OCI-LY7 (cell line): ENCODE measurements around the gene PDE8B. TPM values are rescaled to one million over a fixed set of nuclear protein-coding genes. Genes with fewer than 3 reads are reported as not detected.

ENCODE experiments used
- BruUV-seq: library from RNA; stranded (reverse); fragments of 400-500 nt; replicated peaks from 2 replicates; lab custom pipeline; 2021; lab: Mats Ljungman, UMichigan
- CTCF ChIA-PET: fragments of 300-600 bp; sonication (Branson Sonifier 250); formaldehyde crosslinking; loops from one replicate; lab custom pipeline; 2022; ENCODE audit warnings: antibody characterized with exemption; ENCODE audit not compliant: unreplicated experiment; lab: Charles Lee
- POLR2A ChIA-PET: fragments of 300-600 bp; sonication (Branson Sonifier 250); formaldehyde crosslinking; loops from one replicate; lab custom pipeline; 2022; ENCODE audit warnings: antibody characterized with exemption; lab: Charles Lee
- DNase-seq: peaks from one replicate; pipeline ENCODE4 v3.0.0-alpha.2; 2015; ENCODE audit warnings: low spot score
- H2AFZ ChIP-seq: fragments of 200-600 bp; sonication (generic), shearing (Covaris generic); 2 replicates; pipeline ENCODE4 v1.6.1; 2014; ENCODE audit warnings: mild to moderate bottlenecking, antibody characterized with exemption, low read length, moderate library complexity
- H3K27ac ChIP-seq: fragments of 200-600 bp; sonication (generic); 2 replicates; pipeline ENCODE4 v1.5.1; 2014; ENCODE audit warnings: mixed run types, low read depth, mild to moderate bottlenecking, moderate library complexity, low read length, inconsistent platforms; ENCODE audit not compliant: poor library complexity, severe bottlenecking
- H3K36me3 ChIP-seq: fragments of 200-600 bp; sonication (generic); 2 replicates; pipeline ENCODE4 v1.6.1; 2014; ENCODE audit warnings: mild to moderate bottlenecking, antibody characterized with exemption, low read length, moderate library complexity, mixed read lengths; ENCODE audit not compliant: insufficient read depth
- H3K4me1 ChIP-seq: fragments of 200-600 bp; sonication (generic); 2 replicates; pipeline ENCODE4 v1.5.1; 2014; ENCODE audit warnings: mild to moderate bottlenecking, low read length; ENCODE audit not compliant: insufficient read depth, poor library complexity, severe bottlenecking
- H3K4me2 ChIP-seq: fragments of 200-600 bp; sonication (generic); 2 replicates; pipeline ENCODE4 v1.6.1; 2014; ENCODE audit warnings: mild to moderate bottlenecking, low read length
- H3K4me3 ChIP-seq: fragments of 200-600 bp; sonication (generic); 2 replicates; pipeline ENCODE4 v1.5.1; 2014; ENCODE audit warnings: mild to moderate bottlenecking, low read depth, low read length; ENCODE audit not compliant: poor library complexity, severe bottlenecking
- H3K79me2 ChIP-seq: fragments of 200-600 bp; sonication (generic); 2 replicates; pipeline ENCODE4 v1.6.1; 2016; ENCODE audit warnings: low read depth, mild to moderate bottlenecking, low read length, moderate library complexity, mixed read lengths; ENCODE audit not compliant: insufficient read depth
- H3K9me2 ChIP-seq: fragments of 200-600 bp; sonication (generic); 2 replicates; pipeline ENCODE4 v1.6.1; 2016; ENCODE audit warnings: mild to moderate bottlenecking, low read length, mixed read lengths; ENCODE audit not compliant: insufficient read depth
- H3K9me3 ChIP-seq: fragments of 200-600 bp; sonication (generic); 2 replicates; pipeline ENCODE4 v1.6.1; 2014; ENCODE audit warnings: mild to moderate bottlenecking, mixed run types, low read length, mixed read lengths
- H4K20me1 ChIP-seq: fragments of 200-600 bp; sonication (generic); 2 replicates; pipeline ENCODE4 v1.6.1; 2014; ENCODE audit warnings: mild to moderate bottlenecking, antibody characterized with exemption, low read length, moderate library complexity, mixed read lengths; ENCODE audit not compliant: insufficient read depth
- CTCF ChIP-seq: fragments of 200-600 bp; sonication (generic); conservative IDR thresholded peaks from 2 replicates; pipeline ENCODE4 v1.5.1; 2014; ENCODE audit warnings: mild to moderate bottlenecking, antibody characterized with exemption, low read length, moderate library complexity, mixed read lengths
- EZH2phosphoT487 ChIP-seq: fragments of 200-600 bp; sonication (generic); IDR thresholded peaks from 2 replicates; pipeline ENCODE4 v1.6.1; 2018; ENCODE audit warnings: low read depth, borderline replicate concordance, mild to moderate bottlenecking, mixed run types, antibody characterized with exemption, low read length, moderate library complexity, mixed read lengths
- intact Hi-C: fragments of 100-400 bp; cut with micrococcal nuclease; formaldehyde crosslinking; loops from one replicate; pipeline ENCODE4 v1.10.0; 2022; ENCODE audit not compliant: unreplicated experiment
- total RNA-seq, 2 experiments: library from RNA; depleted of rRNA in 1 of 2; stranded (reverse); fragments of >200 nt in 1 of 2; shearing (Covaris generic) in 1 of 2; gene quantifications; 2 replicates each; pipeline ENCODE4 v1.2.3, GENCODE V29; 2014 to 2022

The PDE8B gene
- total RNA-seq, 2 experiments from 2014 or later = 0.21 to 0.22 TPM

- H3K4me3 ChIP-seq = no peak overlapping the region
- intact Hi-C loops = no loop called here
- H3K27ac ChIP-seq = no peak overlapping the region
- no peak for DNase-seq
- BruUV-seq = no TSS peak
- TF ChIP-seq CTCF = no peak
- no peak for TF ChIP-seq EZH2phosphoT487
- H3K79me2 ChIP-seq = no peaks in the 10 kb centered on the region
- H3K4me2 ChIP-seq = no peak overlapping the region
- H4K20me1 ChIP-seq = no peaks in the 10 kb centered on the region
- no peak overlapping the region for H2AFZ ChIP-seq
- H3K36me3 ChIP-seq = peaks cover 62% of the 10 kb centered on the region
- no peaks in the 10 kb centered on the region for H3K9me3 ChIP-seq
- POLR2A ChIA-PET = interaction anchor here (0.5 to 2.8 kb wide), 3 partner anchors 11 to 271 kb away, joined by 3 to 10 read pairs (median 6); no protein-coding TSS in a partner anchor
- CTCF ChIA-PET = no interaction called here
- no peaks in the 10 kb centered on the region for H3K4me1 ChIP-seq
- no peaks in the 10 kb centered on the region for H3K9me2 ChIP-seq
Measured at GRCh38 chr5:77438071-77438470, 227.6 kb downstream of the PDE8B start.

GRCh38 chr5:77443670-77444069, 233.2 kb downstream of the PDE8B start:
- Histone ChIP-seq H3K4me2 (no peak overlapping the region), H2AFZ (no peak overlapping the region), H3K79me2 (no peaks in the 10 kb centered on the region), H3K27ac (no peak overlapping the region), H3K36me3 (peaks cover 54% of the 10 kb centered on the region), H3K9me2 (no peaks in the 10 kb centered on the region), H3K4me3 (no peak overlapping the region), H3K4me1 (no peaks in the 10 kb centered on the region), H4K20me1 (no peaks in the 10 kb centered on the region), H3K9me3 (no peaks in the 10 kb centered on the region)
- intact Hi-C loops = no loop called here
- no TSS peak for BruUV-seq
- CTCF ChIA-PET = interaction anchor here (0.6 kb wide), 1 partner anchor 17 kb away, joined by 5 read pairs; no protein-coding TSS in a partner anchor
- no peak for TF ChIP-seq EZH2phosphoT487
- TF ChIP-seq CTCF = no peak
- POLR2A ChIA-PET = interaction anchor here (0.6 to 0.7 kb wide), 2 partner anchors 307 to 566 kb away, joined by 3 to 9 read pairs; no protein-coding TSS in a partner anchor
- DNase-seq = no peak

GRCh38 chr5:77444356-77444755, 233.9 kb downstream of the PDE8B start:
- Histone ChIP-seq H3K79me2 (no peaks in the 10 kb centered on the region), H3K4me2 (no peak overlapping the region), H3K4me1 (no peaks in the 10 kb centered on the region), H4K20me1 (no peaks in the 10 kb centered on the region), H3K36me3 (peaks cover 61% of the 10 kb centered on the region), H3K9me2 (no peaks in the 10 kb centered on the region), H3K9me3 (no peaks in the 10 kb centered on the region), H3K27ac (no peak overlapping the region), H2AFZ (no peak overlapping the region), H3K4me3 (no peak overlapping the region)
- ChIA-PET CTCF (no interaction called here), POLR2A (no interaction called here)
- BruUV-seq = no TSS peak
- TF ChIP-seq CTCF (no peak), EZH2phosphoT487 (no peak)
- intact Hi-C loops = no loop called here
- no peak for DNase-seq
